HT1080 (cell line): ENCODE measurements around the gene ABHD17A. TPM values are rescaled to one million over a fixed set of nuclear protein-coding genes. Genes with fewer than 3 reads are reported as not detected.

Source experiments
- DNase-seq: peaks from one replicate; pipeline ENCODE4 v3.0.0-alpha.2; 2015; ENCODE audit warnings: low read depth
- total RNA-seq: library from RNA; depleted of rRNA; stranded (reverse); fragments of >200 nt; shearing (Covaris generic); gene quantifications from 2 replicates; pipeline ENCODE4 v1.2.3, GENCODE V29; 2014

Gene ABHD17A
- total RNA-seq, 1 experiment from 2014 or later: 229 TPM

GRCh38 chr19:1853295-1854038 is 31.8 kb downstream of the ABHD17A start:
- peak; percentile 82 for DNase-seq

- no peak for DNase-seq
Measured at GRCh38 chr19:1852581-1853128, 32.6 kb downstream of the ABHD17A start.

- DNase-seq: no peak
Measured at GRCh38 chr19:1851654-1852580, 33.4 kb downstream of the ABHD17A start.

- DNase-seq: no peak
Measured at GRCh38 chr19:1850809-1851653, 34.3 kb downstream of the ABHD17A start.

DNA sequence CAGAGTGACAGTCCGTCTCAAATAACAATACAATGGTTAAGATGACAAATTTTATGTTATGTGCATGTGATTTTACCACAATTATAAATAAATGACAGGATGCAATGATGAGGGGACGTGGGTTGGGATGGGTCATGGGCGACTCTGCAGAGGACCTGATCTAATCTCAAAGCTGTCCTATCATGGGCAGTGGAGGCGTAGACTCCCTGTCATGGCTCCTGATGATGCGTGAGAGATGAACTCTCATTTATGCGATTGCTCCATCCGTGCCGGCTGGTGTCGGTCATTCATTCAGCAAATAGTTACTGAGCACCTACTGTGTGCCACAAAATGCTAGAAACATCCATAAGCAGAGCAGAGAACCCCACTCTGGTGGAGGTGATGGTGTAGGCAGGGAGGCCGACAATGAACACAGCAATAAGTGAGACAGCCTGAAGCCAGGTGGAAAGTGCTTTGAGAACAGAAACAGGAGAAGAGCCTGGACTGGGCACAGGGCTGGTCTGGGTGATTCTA is 35.4 kb downstream of the ABHD17A start:
- no peak for DNase-seq

DNA sequence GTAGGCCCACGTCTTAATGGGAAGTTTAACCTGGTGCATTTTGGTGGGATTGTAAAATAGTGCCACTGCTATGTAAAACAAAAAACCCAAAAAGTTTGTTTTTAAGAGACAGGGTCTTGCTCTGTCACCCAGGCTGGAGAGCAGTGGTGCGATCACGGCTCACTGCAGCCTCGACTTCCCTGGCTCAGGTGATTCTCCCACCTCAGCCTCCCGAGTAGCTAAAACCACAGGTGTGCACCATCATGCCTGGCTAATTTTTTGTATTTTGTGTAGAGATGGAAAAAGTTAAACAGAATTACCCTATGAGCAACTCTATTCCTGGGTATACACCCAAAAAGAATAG is 36.2 kb downstream of the ABHD17A start:
- no peak for DNase-seq

DNA sequence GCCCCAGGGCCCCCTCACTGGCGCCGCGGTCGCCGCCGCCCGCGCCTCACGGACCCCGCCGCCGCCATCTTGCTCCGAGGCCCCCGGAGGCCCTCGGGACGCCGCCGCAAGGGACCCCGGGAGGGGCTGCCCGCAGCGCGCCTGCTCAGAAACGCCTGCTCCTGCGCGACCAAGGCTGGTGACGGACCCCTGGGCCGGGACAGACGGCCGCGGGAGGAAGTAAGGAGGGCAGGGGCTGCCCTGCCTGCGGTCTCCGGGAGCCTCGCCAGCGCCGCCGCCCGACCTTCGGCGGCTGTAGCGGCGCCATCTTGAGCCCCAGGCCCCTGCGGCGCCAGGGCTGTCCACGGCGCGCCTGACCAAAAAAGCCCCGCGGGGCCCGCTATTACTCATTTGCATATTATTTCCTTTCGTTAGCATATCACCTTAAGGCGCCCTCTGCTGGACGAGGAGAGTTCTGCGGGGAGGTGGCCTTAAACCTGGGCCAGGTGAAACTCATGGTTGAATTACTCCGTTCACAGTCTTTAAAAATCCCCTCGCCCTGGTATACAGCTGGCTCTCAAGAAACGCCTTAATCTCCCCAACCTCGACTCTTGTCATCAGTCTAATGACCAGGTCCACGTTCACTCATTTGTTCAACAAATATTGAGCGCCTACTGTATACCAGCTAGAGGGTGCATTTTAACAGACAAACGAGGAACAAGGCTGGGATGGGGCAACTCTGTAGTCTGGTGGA is 36.7 kb downstream of the ABHD17A start, which contains the start of gene REXO1:
REXO1 (minus strand) TSS at position 85 of the 733 bp plus-strand sequence. CDS start 125 bp downstream, outside the sequence.
- peak; percentile 94 for DNase-seq

GRCh38 chr19:1847684-1848398 is 37.5 kb downstream of the ABHD17A start:
- DNase-seq: peak; percentile 47

DNA sequence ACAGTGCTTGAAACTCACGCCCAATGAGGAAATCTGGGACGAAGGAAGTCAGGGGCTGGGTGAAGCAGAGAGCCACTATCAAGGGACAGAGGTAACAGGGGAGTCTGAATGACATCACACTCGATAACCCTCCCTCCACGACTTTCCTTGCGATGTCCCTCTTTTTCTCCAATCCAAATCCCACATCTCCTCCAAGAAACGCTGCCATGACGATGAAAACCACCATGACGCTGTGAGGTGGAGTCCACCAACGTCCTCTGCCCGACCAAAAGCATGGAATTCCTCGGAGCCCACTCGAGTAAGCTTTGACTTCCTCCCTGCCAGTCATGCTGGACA is 38.0 kb downstream of the ABHD17A start:
- DNase-seq: no peak

DNA sequence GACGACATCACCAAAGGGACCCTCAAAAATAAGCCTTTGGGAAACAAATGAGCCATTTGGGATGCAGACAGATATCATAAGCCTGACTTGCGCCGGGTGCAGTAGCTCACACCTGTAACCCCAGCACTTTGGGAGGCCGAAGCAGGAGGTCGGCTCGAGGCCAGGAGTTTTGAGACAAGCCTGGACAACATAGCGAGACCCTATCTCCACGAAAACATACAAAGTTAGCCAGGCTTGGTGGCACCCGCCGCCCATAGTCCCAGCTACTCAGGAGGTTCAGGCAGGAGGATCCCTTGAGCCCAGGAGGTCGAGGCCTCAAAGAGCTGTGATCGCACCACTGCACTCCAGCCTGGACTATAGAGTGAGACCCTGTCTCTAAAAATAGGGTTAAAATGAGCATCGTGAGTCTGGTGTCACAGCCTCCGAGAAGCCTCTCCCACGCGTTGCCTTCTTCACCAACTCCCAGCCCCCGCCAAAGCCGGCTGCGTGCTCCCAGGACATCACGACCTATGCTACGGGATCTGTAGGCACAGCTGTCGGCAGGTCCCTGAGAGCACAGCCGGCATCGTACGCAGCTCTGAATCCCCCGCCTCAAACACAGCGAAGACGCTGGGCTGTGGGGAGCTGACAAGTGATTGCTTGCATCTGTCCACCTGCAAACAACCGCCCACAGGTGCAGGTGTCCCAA is 38.6 kb downstream of the ABHD17A start:
- no peak for DNase-seq

GRCh38 chr19:1845642-1846041 is 39.7 kb downstream of the ABHD17A start:
- DNase-seq: no peak

DNA sequence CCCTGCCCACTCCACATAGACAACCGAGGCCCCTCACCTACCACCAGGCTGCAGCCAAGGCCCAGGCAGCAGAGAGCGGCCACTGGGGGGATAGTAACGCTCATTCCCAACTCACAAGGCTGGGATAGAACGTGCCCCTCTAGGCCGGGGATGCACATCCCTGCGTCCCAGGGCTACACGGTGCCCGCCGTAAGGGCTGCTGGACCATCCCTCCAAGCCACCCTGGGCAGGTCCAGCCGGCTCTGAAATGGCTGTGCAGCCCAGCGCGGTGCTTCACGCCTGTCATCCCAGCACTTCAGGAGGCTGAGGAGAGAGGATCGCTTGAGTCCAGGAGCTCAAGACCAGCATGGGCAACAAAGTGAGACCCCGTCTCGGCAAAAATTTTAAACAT is 40.2 kb downstream of the ABHD17A start:
- DNase-seq: no peak

DNA sequence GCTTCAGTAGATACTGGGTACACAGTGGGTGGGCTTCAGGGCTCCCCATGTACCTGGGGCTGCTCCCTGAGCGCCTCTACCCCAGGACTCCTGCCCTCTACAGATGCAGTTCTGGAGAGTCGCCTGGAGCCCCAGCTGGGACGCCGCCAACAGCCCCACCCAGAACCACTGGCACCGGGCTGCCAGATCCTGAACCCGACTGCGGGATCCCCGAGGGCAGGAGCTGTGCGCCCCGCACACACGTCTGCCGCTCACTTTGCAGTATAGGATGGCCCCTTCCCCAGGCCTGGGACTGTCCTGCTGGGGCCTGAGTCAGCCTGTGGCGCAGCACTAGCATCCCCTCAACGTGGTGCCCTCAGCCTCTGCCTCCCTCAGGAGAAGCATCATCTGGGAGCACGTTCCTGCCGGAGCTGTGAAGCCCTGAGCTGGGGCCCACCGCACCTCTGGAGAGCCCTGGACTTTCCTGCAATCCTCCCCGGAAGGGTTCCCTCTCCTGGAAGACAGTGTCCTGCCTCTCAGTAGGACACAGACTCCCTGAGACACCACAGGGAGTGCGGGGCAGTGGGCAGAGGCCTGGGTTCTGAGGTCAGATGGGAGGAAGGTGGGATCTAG is 40.7 kb downstream of the ABHD17A start:
- DNase-seq: no peak

DNA sequence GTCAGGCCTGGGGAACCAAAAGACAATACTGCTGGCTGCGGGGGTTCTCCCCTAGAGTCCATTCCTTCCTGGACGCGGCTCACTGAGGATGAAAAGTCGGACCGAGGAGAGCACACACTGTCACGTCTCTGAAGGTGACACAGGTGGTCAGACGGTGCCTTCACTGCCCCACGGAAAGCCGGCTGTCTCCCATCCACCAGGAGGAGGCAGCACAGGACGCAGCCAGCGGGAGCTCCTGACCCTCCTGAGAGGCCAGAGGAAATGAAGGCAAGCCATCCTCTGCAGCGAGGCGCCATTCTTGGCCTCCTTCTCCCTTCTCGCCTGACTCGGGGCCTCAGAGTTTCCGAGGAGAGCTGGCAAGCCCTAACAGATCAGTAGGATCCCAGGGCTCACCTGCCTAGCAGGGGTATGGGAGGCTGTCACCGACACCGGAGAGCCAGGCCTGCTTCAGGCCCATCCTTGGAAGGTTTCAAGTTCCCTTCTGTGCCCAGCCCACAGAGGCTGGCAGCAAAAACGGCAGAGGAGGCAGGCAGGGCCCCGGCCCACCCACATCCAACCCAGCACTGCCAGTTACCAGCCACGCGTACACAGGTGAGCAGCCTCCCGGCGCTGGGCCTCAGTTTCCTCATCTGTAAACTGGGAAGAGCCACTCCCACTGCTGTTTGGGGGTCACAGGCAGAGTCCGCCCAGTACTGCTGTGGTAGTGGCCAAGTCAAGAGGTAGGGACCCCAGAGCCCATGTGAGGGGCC is 41.5 kb downstream of the ABHD17A start:
- DNase-seq: no peak

DNA sequence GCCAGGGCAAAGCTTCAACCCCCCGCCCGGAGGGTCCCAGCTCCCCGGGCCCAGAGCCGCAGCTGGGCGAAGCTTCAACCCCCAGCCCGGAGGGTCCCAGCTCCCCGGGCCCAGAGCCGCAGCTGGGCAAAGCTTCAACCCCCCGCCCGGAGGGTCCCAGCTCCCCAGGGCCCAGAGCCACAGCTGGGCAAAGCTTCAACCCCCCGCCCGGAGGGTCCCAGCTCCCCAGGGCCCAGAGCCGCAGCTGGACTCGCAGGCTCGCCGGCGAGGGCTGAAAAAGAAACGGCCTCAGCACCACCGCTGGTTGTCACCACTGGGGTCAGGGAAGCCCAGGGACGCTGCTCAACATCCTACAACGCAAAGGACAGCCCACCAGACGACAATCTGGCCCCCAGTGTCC is 42.2 kb downstream of the ABHD17A start:
- DNase-seq: no peak

DNA sequence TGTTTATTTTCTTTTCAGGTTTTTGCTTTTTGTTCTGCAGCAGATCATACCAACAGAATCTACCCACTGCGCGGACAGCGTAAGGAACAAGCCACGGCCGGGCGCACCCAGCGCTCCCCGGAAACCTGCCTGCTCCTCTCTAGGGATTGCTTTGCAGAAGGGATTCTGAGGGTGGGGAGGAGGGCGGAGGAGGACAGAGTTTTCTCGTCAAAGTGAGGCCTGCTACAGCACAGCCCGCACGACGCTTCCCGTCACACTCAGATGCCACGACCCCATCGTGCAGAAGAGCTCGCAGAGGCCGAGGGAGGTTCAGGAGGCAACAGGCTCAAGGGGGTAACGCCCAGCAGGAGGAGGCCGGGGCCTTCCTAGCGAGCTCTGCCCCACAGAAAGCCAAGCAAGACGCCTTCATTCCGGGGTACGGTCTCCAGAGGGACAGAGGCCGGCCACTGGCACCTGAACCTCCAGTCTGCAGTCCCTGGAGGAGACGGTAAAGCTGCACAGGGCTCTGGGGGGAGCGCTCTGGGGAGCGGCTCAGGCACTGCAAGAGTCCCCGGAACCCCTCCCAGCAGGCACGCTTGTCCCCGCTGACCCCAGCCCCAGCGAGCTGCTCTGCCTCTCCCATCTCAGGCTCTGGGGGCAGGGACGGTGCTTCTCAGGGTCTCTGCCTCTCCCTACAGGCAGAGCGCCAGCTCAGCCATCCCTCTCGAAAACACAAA is 43.9 kb downstream of the ABHD17A start:
- DNase-seq: no peak

GRCh38 chr19:1840541-1841115 is 44.7 kb downstream of the ABHD17A start:
- no peak for DNase-seq
